ENCODE measurements around the gene SCLT1.

The SCLT1 gene

GRCh38 chr4:128866269-128866668 is 227.1 kb downstream of the SCLT1 start:
- no peak for DNase-seq

- no peak for DNase-seq
Observed at GRCh38 chr4:128865132-128865531, 228.2 kb downstream of the SCLT1 start.

- DNase-seq, result peak; percentile 77
Observed at GRCh38 chr4:128863312-128864075, 229.8 kb downstream of the SCLT1 start.

GRCh38 chr4:128862608-128863311 is 230.6 kb downstream of the SCLT1 start:
- no peak for DNase-seq

DNA sequence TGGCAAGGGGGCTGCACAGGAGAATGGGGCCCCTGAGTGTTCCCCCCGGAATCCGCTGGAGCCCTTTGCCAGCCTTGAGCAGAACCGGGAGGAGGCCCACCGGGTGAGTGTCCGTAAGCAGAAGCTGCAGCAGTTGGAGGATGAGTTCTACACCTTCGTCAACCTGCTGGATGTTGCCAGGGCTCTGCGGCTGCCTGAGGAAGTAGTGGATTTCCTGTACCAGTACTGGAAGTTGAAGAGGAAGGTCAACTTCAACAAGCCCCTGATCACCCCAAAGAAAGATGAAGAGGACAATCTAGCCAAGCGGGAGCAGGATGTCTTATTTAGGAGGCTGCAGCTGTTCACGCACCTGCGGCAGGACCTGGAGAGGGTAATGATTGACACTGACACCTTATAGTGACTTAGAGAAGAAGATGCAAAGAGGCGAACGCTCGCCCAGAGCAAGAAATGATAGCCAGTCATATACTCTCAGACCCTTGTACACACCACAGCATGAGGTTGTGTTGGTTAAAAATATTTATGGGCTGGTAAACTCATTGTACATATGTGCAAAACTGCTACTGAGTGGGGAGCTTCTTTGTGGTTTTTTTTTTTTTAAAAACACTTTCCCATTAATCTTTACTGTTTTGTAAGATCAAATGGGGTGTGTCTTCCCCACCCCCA is 231.4 kb downstream of the SCLT1 start:
- DNase-seq, result no peak

- peak; percentile 5 for DNase-seq
Observed at GRCh38 chr4:128859887-128860677, 233.3 kb downstream of the SCLT1 start.

DNA sequence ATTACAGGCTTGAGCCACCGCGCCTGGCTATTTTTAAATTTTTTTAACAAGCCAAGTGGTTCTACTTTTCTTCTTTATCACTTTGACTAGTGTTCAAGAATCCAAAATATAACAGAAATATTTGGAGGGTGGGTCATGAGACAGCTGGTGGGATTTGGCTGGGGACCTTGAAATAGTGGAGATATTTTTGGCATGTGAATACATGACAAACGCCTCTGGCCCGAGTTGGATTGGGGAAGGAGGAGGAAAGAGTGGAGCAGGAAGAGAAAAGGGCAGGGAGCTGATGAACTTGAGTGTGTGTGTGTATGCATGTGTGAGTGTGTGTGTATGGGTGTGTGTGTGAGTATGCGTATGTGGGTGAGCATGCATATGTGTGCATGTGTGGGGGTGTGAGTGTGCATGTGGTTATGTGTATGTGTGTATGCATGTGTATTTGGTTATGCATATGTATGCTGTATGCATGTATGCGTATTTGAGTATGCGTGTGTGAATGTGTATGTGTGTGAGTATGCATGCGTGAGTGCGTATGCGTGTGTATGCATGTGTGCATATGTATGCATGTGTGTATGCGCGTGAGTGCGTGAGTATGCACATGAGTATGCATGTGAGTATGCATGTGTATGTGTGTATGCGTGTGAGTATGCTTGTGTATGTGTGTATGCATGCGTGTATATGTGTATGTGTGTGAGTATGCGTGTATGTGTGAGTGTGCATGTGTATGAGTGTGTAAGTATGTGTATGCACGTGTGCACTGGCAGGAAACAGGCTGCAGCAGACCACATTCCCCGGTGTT is 234.3 kb downstream of the SCLT1 start:
- no peak for DNase-seq

DNA sequence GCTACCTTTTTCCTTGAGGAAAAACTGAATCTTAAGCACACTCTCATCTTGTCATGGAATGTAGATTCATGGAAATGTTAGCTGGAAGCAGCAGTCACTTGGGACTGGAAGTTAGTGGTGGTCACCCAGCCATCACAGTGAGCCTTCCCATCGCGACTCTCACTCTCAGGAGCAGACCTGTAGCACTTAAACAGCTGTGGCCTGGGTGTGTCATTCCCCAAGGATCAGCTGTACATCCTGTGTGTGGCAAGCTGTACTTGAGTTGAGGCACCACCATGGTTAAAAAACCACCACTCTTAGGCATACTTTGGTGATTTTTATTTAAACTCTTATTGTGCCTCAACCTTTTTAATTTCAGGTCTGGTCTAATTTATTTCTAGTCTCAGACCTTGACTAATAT is 237.1 kb downstream of the SCLT1 start:
- DNase-seq, result no peak

GRCh38 chr4:128855621-128856020 is 237.7 kb downstream of the SCLT1 start:
- DNase-seq, result no peak

- no peak for DNase-seq
Observed at GRCh38 chr4:128854433-128854832, 238.9 kb downstream of the SCLT1 start.

- DNase-seq, result no peak
Observed at GRCh38 chr4:128853741-128854140, 239.6 kb downstream of the SCLT1 start.

DNA sequence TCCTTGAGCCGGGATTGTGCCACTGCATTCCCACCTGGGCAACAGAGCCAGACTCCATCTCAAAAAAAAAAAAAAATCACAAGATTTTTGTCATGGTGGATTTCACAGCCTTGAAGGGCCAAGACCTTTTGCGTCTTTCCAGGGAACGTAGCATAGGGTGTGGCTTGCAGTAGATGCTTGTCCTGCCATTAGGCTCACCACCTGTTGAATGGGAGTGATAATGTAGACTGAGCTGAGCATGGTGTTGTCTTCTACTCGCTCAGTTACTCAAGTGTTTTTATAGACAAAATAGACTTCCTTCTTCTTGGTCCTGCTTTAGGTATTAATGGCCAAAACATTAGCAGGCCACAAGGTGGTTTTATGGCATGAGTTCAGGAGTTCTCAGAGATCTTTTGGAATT is 243.1 kb downstream of the SCLT1 start:
- no peak for DNase-seq

- DNase-seq, result no peak
Observed at GRCh38 chr4:128848461-128848860, 244.9 kb downstream of the SCLT1 start.

DNA sequence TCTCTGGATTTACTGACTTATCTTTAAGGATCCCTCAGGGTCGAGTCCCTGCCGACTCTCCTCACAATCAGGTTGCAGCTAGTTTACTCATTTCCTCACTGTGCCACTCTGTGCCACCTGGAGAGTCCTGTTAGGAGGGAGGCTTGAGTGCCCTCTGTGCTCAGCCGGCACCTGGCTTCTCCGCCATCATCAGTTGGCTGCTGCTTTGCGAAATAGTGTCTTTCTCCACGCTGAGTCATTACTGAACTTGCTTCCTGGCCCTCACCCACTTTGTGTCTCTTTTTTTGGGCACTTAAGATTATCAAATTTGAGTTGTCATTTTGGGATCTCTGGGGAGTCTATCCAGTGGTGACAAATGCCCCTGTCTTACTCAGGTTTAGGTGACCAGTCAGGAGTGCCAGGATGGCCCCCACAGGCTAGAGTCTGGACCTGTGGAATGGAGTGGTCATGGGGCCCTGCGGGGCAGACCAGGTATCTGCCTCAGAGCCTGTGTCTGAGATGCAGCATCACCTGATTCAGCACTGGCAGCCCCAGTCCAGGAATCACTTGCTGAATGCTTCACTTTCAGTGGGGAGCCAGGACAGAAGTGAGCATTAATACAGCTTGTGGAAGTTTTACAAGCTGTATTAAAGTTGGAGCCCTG is 246.1 kb downstream of the SCLT1 start:
- no peak for DNase-seq

DNA sequence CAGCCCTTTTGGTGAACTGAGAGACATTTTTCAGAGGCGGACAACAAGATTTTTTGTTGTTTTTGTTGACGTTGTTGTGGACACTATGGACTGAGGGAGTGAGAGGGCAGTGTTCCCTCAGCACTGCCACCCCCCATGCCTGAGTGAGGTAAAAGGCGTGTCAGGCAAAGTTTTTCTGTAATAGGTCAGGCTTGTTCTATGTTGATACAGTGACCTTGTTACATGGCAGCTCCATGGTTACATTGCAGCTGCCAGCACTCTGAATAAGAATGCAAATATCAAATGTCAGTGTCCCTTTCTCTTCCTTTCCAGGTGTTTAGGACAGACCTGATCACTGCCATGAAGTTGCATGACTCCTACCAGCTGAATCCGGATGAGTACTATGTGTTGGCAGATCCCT is 247.3 kb downstream of the SCLT1 start:
- DNase-seq, result no peak

DNA sequence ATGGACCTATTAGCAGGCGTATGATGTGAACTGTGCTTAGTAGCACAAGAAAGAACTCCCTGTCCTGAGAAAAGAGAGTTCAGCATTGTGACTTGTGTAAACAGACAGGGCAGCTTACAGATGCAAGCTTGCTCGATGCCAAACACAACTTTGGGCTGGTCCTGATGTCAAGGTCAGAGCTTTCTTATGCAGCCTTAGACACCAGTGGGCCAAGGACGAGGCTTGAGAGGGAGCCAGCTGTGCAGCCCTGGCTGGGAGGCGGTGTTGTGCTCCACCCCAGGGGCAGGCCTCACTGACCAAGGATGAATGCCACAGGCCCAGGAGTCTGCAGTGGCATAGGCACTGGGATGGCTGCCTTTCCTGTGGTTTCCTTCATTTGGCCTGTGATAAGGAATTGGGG is 248.4 kb downstream of the SCLT1 start:
- DNase-seq, result peak; percentile 59

GRCh38 chr4:128841402-128841801 is 251.9 kb downstream of the SCLT1 start:
- DNase-seq, result no peak

- no peak for DNase-seq
Observed at GRCh38 chr4:128840711-128841318, 252.5 kb downstream of the SCLT1 start.

- DNase-seq, result no peak
Observed at GRCh38 chr4:128837679-128838078, 255.7 kb downstream of the SCLT1 start.

DNA sequence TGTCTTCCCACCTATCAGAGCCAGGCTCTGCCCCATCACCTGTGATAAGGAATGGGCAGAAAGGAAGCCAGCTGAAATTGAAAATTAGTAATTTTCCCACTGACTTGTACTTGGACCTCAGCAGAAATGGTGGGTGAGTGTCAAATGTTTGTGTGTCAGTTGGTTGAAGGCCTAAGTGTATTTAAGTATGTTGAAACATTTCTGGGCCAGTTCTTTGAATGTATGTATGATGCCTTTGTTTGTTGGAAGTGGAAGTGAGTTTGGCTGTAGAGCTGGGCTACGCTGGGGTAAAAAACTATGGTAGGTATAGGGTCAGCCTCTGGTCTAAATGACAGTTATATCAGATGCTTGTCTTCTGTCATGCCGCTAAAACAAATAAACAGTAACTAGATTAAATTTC is 256.1 kb downstream of the SCLT1 start:
- DNase-seq, result no peak

- DNase-seq, result peak; percentile 10
Observed at GRCh38 chr4:128835498-128836222, 257.7 kb downstream of the SCLT1 start.

Data from midbrain (tissue), 1 donor.